Measurements from ENCODE around the gene TCHP.

- TF ChIP-seq, protein P1, sequence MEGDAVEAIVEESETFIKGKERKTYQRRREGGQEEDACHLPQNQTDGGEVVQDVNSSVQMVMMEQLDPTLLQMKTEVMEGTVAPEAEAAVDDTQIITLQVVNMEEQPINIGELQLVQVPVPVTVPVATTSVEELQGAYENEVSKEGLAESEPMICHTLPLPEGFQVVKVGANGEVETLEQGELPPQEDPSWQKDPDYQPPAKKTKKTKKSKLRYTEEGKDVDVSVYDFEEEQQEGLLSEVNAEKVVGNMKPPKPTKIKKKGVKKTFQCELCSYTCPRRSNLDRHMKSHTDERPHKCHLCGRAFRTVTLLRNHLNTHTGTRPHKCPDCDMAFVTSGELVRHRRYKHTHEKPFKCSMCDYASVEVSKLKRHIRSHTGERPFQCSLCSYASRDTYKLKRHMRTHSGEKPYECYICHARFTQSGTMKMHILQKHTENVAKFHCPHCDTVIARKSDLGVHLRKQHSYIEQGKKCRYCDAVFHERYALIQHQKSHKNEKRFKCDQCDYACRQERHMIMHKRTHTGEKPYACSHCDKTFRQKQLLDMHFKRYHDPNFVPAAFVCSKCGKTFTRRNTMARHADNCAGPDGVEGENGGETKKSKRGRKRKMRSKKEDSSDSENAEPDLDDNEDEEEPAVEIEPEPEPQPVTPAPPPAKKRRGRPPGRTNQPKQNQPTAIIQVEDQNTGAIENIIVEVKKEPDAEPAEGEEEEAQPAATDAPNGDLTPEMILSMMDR (IDR thresholded peaks at IDR 0.05): no peak
- TF ChIP-seq EP300 (IDR thresholded peaks at IDR 0.05): no peak
These were observed 18.3 kb upstream of the TCHP start for GRCh38 chr12:109881752-109882151.
